HG02938 (cell line): Measurements from ENCODE around the gene RICTOR.

Experiments
- ATAC-seq: cut with Tn5 transposase; IDR thresholded peaks from one replicate; pipeline ENCODE4 v1.9.1; 2021; ENCODE audit warnings: mild to moderate bottlenecking, moderate library complexity; ENCODE audit not compliant: unreplicated experiment

RICTOR gene

DNA sequence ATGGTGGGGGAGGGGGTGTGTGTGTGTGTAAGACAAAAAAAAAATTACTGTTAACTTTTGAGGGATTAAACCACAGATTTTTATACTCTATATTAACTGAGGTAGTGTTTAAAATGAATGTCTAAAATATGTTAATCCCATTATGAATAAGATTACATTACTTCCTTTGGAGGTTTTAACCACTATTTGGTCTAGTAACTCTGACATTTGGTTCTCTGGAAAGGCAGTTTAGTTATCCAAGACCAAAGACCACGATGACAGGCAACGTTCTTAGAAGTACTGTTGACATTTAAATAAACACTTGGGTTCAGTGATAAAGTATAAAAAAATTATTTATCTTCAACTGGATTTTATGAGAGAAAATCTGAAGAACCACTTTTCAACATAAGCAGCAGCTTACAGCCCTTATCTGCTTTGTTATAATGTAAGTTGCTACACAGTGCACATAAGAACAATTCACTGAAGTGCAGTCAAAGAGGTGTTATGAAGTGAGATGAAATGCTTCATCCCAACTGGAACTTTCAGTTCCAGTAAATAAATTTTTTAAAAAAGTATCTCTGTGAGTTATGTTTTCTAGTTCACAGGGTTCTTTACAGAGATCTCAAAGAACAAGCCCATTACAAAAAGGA, 133.9 kb downstream of the RICTOR start:
- no peak for ATAC-seq

DNA sequence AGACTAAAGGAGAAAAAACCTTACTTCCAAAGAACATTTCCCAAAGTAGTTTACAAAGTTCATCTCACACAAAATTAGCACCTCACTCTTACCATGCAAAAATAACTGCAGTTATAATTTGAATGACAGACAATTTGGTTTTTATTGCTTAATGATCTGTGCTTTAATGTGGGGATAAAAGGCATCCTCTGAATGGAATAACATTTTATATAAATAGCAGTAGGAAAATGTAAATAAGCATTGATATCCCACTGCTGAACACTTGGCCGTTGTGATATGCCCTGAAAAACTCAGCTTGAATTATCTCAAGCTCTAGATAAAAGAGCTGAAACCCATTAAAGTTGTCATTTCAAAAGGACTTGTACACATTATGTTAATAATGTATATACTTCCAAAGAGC, 135.2 kb downstream of the RICTOR start:
- ATAC-seq = no peak

DNA sequence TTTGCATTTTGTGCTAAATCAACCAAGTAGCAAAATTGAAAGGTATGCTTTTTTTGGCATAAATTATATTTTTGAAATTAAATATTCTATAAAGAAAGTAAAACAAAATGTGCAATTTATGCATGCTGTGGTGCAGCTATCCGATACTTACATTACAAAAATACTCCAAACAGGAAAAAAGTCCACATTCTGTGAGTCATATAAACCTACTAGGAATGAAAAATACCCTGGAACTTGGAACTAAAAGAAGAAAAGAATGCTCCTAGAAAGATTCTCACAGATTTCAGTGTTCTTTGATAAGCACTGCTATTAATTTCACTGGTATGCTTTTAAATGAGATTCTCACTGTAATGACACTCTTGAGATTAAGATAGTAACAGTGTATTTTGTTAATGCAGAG, 135.8 kb downstream of the RICTOR start:
- no peak for ATAC-seq

DNA sequence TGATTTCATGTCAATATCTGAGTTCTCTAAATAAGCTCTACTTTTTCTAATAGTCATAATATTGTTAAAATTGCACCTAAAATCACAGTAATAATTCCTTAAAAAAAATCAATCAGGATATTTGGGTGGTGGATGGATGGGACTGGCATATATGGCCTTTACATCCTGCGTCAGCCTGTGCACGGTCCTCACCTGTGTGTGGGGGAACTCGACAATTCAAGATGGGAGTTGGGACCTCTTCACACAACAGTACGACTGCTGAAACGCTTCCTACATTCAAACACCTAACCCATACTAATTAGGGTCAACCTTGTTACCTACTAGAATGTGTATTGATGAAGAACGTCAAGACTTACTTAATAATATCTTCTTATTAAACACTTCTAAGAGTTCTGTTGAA, 137.9 kb downstream of the RICTOR start:
- no peak for ATAC-seq

DNA sequence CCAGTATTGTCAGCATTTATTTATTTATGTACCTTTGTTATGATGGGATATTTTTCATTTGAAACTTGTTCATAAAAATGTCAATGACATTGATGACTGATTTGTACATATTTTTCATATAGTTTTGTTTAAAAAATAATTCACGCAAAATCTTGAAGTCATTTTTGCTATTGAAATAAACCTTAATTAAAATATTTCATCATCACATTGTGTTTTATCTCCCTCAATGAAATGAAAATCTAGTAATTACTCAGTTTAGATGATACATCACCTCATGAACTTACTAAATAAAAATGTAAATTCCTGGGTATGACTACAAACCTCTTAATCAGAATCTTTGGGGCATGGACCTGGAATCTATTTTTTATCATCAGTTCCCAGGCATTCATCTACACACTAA, 138.8 kb downstream of the RICTOR start:
- no peak for ATAC-seq

DNA sequence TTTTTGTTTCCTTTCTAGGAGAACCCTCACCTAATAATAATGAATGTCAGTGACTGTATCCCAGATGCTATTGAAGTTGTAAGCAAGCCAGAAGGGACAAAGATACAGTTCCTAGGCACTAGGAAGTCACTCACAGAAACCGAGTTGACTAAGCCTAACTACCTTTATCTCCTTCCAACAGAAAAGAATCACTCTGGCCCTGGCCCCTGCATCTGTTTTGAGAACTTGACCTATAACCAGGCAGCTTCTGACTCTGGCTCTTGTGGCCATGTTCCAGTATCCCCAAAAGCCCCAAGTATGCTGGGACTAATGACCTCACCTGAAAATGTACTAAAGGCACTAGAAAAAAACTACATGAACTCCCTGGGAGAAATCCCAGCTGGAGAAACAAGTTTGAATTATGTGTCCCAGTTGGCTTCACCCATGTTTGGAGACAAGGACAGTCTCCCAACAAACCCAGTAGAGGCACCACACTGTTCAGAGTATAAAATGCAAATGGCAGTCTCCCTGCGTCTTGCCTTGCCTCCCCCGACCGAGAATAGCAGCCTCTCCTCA, 141.3 kb downstream of the RICTOR start:
- no peak for ATAC-seq

DNA sequence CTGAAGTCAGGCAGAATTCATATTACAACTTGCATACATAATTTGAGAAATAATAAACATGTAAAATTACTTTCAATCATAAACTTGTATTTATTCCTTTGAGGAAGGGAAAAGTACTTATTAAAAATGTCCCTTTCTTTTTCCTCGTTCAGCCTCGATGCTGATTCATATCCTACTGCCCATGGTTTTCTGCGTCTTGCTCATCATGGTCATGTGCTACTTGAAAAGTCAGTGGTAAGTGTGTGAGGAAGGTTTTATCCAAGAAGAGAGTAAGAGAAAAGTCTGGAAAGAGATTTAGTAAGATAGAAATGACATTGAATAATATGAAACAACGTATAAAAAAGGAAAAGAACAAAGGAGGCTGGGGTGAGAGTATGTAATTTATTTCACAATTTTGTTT, 142.5 kb downstream of the RICTOR start:
- no peak for ATAC-seq

DNA sequence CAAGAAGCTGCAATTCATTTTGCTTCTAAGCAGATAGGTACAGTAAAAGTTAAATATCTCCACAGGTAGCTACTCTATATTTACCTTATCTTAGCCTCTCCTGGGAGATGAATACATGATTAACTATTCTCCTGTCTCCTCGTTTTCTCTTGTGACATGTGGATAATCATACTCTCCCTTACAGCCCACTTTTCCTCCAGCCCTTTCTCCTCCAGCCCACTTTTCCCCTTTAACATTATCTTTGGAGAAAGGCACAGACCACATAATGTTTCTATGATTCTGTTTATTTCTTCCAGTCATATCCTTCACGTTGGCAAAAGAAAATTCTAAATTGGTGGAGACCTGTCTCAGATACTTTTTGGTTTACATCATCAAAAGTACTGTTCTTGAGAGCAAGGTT, 144.4 kb downstream of the RICTOR start:
- ATAC-seq = no peak

DNA sequence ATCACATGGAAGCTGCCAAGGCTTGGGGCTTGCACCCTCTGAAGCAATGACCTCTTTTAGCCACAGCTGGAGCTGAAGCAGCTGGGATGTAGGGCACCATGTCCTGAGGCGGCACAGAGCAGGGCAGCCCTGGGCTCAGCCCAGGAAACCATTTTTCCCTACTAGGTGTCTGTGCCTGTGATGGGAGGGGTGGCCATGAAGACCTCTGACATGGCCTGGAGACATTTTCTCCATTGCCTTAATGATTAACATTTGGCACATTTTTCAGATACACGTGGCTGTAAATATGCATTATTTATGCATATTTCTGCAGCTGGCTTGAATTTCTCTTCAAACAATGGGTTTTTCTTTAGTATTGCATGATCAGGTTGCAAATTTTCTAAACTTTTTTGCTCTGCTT, 146.7 kb downstream of the RICTOR start:
- ATAC-seq = no peak

DNA sequence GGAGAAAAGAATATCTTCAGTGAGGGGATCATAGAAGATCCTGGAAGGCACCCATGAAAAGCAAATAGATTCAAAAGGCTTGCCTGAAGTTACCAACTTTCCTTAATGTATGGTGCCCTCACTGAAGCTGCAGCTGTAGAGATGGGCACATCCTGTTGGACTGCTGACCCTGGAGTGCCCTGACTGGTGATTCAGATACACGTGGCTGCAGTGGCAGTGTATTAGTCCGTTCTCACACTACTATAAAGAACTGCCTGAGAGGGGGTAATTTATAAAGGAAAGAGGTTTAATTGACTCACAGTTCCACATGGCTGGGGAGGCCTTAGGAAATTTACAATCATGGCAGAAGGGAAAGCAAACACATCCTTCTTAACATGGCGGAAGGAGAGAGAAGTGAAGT, 148.1 kb downstream of the RICTOR start:
- no peak for ATAC-seq

DNA sequence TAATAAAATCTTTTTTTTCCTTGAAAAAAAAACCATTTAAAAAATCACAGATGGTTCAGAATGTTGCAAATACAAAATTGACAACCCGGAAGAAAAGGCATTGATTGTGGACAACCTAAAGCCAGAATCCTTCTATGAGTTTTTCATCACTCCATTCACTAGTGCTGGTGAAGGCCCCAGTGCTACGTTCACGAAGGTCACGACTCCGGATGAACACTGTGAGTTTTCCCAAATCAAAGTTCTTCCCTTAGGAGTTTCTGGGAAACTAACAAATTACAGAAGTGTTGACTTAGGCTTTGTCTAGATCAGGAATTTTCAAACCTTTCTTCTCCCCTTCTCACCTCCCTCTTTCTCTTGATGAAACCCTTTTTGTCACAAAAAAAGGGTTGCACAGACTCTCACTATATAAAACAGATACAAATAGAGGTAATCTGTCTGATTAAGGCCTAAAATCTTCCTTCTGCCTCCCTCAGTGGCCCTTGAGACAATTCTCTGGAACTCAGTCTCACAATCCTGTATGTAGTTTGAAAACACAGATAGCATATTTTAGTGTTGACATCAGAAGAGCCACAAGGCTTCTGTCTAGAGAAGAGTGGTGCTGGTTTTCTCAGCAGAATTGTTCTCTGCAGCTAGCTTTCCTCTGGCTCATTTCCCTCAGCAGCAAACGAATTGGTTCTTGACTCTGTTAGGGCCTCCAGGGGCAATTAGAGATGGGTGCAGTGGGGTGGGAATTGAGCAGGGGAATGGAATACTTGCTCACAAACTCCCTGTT, 148.9 kb downstream of the RICTOR start:
- no peak for ATAC-seq

DNA sequence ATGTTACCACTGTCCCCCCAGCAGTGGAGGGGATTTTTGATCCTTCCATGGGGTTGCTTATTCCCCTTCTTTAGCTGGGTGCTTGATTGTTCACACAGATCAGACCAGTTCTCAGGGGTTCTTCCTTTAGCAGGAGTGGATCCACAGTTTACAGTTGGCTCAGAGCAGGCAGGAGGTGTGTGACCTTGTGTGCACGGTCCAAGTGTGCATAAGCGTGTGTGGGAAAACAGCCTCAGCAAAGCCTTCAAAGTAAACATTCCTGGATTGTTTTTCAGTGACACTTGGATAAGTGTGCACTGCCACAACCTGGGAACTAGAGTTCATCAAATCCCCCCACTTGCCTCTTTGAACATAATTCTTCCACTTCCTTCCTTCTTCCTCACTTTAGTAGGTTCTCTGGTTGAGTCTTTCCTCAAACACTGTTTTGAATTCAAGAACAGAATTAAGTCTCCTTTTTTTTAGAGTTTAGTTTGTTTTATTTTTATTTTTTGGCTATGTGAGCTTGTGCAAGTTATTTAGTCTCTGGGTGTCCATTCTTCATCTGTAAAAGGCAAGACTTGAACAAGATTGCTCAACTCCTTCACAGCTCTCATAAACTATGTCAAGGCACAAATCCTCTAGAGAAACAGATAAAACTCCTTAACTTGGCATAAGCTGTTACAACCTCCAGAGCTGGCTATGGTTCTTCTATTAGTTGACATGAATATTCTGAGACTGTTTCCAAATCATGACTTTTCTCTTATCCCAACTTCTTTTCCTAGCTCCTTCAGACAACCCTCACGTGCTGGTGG, 150.3 kb downstream of the RICTOR start:
- ATAC-seq = no peak

DNA sequence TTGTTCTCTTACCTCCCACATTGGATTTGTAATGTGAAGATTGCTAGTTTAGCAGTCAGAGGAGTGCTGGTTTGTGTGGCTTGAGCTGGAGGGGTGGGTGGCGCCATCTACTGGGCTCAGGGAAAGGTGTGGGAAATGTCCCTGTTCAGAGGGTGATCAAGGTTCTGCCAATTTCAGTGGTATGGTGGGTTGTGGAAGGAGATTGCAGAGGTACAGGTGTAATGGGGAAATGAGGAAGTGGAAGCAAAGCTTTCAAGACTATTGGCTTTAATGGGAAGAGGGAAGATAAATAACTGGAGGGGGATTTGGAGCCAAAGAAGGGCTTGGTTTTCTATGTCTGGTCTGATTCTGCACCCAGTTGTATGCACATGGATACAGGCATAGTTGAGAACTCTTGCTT, 152.0 kb downstream of the RICTOR start:
- ATAC-seq = no peak

DNA sequence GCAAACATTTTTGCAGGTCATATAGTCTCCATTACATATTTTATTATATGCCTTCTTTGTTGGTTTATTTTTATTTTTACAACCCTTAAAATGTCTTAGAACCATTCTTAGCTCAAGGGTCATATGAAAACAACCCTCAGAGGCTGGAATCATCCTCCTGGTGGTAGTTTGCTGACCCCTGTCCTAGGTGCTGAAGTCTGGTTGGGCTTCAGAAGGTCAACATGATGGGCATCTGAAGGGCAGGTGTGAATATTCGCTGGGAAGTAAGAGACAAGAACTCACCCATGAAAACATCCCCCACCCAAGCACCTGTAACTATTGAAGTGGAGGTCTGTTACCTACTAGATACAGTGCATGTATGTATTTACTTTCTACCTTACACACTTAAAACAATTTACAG, 153.0 kb downstream of the RICTOR start:
- no peak for ATAC-seq

DNA sequence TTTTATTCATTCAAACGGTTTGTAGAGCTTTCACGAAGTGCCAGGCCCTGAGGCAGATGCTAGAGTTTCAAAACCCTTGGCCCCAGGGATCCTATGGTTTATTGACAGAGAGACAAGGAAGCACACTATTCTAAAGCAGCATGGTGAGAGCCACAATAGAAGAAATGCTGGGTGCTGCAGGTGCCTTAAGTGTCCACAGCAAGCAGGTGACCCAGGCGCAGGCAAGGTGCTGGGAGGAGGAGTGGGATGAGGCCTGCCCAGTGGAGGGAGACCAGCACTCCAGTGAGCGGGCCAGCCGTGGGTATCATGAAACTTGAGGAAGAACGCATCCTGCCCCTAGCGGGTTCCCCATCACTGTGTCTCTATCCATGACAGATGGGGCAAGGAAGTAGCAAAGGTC, 157.4 kb downstream of the RICTOR start:
- no peak for ATAC-seq

DNA sequence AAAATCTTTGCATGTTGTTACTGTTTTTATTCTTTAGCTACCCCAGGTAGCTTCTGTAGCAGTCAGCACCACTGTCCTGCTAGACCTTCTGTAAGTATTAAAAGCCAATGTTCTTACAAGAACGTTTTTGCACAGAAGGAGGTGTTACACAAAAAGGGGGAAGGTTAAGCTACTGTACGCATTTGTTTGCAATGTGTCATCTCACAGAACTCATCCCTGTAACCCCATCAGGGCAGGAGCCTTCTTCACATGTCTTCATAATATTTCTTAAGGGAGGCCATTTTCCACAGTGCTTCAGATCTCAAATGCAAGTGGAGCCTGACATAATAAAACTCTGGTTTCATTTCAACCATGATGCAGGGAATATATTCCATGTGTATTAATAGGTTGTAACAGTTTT, 160.5 kb downstream of the RICTOR start:
- no peak for ATAC-seq

DNA sequence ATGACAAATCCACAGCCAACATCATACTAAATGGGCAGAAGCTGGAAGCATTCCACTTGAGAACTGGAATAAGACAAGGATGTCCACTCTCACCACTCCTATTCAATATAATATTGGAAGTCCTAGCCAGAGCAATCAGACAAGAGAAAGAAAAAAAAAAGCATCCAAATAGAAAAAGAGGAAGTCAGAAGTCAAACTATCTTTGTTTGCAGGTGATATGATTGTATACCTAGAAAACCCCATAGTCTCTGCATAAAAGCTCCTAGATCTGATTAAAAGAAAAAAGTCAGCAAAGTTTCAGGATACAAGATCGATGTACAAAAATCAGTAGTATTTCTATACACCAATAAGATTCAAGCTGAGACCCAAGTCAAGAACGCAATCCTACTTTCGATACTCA, 162.3 kb downstream of the RICTOR start:
- ATAC-seq = no peak

DNA sequence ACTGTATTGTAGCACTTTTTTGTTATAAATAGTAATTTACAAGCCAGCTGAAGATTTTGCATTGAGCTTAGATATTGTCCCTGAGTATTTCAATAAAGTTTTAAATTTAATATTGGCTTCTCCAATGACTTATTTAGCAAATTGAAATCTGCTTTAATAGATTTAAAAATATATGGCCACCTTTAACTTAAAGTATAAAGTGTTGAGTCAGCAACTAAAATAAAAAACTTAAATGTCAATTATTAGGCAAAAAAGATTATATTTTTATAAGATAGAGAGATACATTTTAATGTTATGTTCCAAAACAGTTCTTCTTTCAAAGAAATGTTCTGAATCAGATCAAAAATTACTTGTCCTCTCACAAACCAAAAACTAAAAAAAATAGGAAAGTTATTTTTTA, 167.7 kb downstream of the RICTOR start:
- no peak for ATAC-seq

DNA sequence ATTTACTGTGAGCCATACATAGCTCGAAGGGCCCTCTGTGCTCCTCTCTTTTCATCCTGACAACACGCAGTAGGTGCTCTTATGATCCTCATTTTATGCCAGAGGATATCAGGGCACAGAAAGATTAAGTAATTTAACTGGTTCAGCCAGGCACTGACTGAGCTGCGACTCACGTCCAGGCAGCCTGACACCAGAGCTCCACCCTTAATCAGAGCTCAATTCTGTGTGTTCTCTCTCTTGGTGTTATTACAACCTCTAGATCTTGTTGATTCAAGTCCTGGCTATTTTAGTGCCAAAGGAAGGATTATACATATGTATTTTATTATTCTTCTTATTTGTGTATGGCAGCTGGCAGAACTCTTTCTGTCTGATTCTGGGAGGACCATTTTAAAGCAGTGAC, 168.7 kb downstream of the RICTOR start:
- no peak for ATAC-seq

DNA sequence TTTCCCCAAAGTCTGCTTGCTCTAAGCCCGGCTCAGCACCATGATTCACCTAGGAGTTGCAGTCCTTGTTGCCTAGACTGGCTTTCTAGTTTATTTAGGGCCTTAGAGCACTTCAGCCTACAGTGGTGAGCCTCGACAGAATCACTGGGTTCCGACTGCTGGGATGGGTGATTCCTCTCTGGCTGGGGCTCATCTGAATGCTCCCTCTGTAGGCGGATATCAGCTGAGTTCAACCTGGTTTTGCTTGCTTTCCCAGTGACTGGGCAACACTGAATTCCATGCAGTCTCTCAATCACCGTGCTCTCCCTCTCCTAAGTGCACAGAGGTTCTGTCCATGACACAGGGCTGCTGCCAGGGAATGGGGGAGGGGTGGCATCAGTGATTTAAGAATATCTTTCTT, 174.3 kb downstream of the RICTOR start:
- ATAC-seq = no peak

DNA sequence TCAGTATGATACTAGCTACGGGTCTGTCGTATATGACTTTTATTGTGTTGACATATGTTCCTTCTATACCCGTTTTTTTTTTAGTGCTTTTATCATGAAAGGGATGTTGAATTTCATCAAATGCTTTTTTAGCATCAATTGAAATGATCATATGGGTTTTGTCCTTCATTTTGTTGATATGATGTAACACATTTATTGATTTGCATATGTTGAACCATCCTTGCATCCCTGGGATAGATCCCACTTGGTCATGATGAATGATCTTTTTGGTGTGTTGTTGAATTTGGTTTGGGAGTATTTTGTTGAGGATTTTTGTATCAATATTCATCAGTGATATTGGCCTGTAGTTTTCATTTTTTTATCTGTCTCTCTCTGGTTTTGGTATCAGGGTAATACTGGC, 177.4 kb downstream of the RICTOR start:
- ATAC-seq = no peak

DNA sequence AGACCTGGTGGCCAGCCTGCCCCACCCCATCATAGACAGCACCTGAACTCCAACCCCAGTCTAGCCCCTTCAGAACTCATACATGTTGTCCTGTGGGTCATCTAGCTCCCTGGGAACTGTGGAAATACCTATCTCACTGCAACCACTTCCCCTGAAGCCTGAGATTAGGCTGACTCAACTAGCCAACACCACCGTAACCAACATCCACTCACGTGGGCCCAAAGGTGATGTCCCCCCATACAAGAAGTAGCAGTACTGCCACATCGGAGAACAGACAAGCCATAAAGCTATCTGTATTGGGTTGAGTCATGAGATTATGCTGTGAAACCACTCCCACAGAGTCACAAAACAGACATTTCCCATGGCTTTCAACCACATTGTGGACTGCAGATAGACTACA, 181.8 kb downstream of the RICTOR start:
- no peak for ATAC-seq
